Osteocyte (in vitro differentiated cells): Measurements from ENCODE around the gene RAB4B. TPM values are rescaled to one million over a fixed set of nuclear protein-coding genes. Genes with fewer than 3 reads are reported as not detected.

Source experiments
- DNase-seq: peaks from one replicate; pipeline ENCODE4 v3.0.0; 2021; ENCODE audit warnings: mixed read lengths; ENCODE audit not compliant: unreplicated experiment; ENCODE audit errors: extremely low spot score
- H3K27ac Mint-ChIP-seq: one replicate; pipeline ENCODE4 v1.8.0; 2021; ENCODE audit warnings: mild to moderate bottlenecking, mixed read lengths; ENCODE audit not compliant: unreplicated experiment
- H3K27me3 Mint-ChIP-seq: one replicate; pipeline ENCODE4 v1.8.0; 2021; ENCODE audit warnings: mixed read lengths; ENCODE audit not compliant: unreplicated experiment
- H3K36me3 Mint-ChIP-seq: one replicate; pipeline ENCODE4 v1.8.0; 2021; ENCODE audit warnings: mixed read lengths; ENCODE audit not compliant: unreplicated experiment
- H3K4me1 Mint-ChIP-seq: one replicate; pipeline ENCODE4 v1.8.0; 2021; ENCODE audit warnings: mixed read lengths; ENCODE audit not compliant: unreplicated experiment
- H3K4me3 Mint-ChIP-seq: one replicate; pipeline ENCODE4 v1.8.0; 2021; ENCODE audit warnings: mild to moderate bottlenecking, moderate library complexity, mixed read lengths; ENCODE audit not compliant: unreplicated experiment
- H3K9me3 Mint-ChIP-seq: one replicate; pipeline ENCODE4 v1.8.0; 2021; ENCODE audit warnings: mixed read lengths; ENCODE audit not compliant: unreplicated experiment
- CTCF ChIP-seq: fragments of 200-600 bp; sonication (generic); IDR thresholded peaks from 2 replicates; pipeline ENCODE4 v1.5.0; 2021; ENCODE audit warnings: antibody characterized with exemption, mild to moderate bottlenecking, moderate library complexity
- total RNA-seq: library from RNA; stranded (reverse); gene quantifications from 2 replicates; pipeline ENCODE4 v1.2.1, GENCODE V29; 2021

Gene RAB4B
- total RNA-seq, 1 donor from 2014 or later: 19.7 TPM

GRCh38 chr19:40776932-40777644 is 959 bp upstream of the RAB4B start:
- TF ChIP-seq CTCF: no peak
- no peaks in the 10 kb centered on the region for H3K27me3 Mint-ChIP-seq
- DNase-seq: peak; percentile 93
- H3K9me3 Mint-ChIP-seq: no peaks in the 10 kb centered on the region
- peaks cover 24% of the 10 kb centered on the region for H3K4me1 Mint-ChIP-seq
- H3K36me3 Mint-ChIP-seq: peaks cover 2% of the 10 kb centered on the region
- peak overlapping the region; percentile 99 for H3K27ac Mint-ChIP-seq
- H3K4me3 Mint-ChIP-seq: peak overlapping the region; percentile 89

- no peak for TF ChIP-seq CTCF
- H3K36me3 Mint-ChIP-seq: peaks cover 4% of the 10 kb centered on the region
- DNase-seq: no peak
- H3K4me1 Mint-ChIP-seq: peaks cover 24% of the 10 kb centered on the region
- no peaks in the 10 kb centered on the region for H3K27me3 Mint-ChIP-seq
- peak overlapping the region; percentile 89 for H3K4me3 Mint-ChIP-seq
- peak overlapping the region; percentile 99 for H3K27ac Mint-ChIP-seq
- no peaks in the 10 kb centered on the region for H3K9me3 Mint-ChIP-seq
Observed at GRCh38 chr19:40777645-40777936, 456 bp upstream of the RAB4B start.

GRCh38 chr19:40778706-40779284 is 748 bp downstream of the RAB4B start:
- TF ChIP-seq CTCF: no peak
- H3K27me3 Mint-ChIP-seq: no peaks in the 10 kb centered on the region
- DNase-seq: no peak

GRCh38 chr19:40780582-40780981 is 2.5 kb downstream of the RAB4B start:
- no peaks in the 10 kb centered on the region for H3K27me3 Mint-ChIP-seq
- H3K4me3 Mint-ChIP-seq: no peak overlapping the region
- peaks cover 4% of the 10 kb centered on the region for H3K36me3 Mint-ChIP-seq
- no peaks in the 10 kb centered on the region for H3K9me3 Mint-ChIP-seq
- TF ChIP-seq CTCF: no peak
- peaks cover 18% of the 10 kb centered on the region for H3K4me1 Mint-ChIP-seq
- no peak overlapping the region for H3K27ac Mint-ChIP-seq
- DNase-seq: no peak

More at GRCh38 chr19:40778706-40779284, 748 bp downstream of the RAB4B start:
- peak overlapping the region; percentile 99 for H3K27ac Mint-ChIP-seq
- H3K36me3 Mint-ChIP-seq: peaks cover 4% of the 10 kb centered on the region
- peak overlapping the region; percentile 89 for H3K4me3 Mint-ChIP-seq
- peaks cover 24% of the 10 kb centered on the region for H3K4me1 Mint-ChIP-seq
- no peaks in the 10 kb centered on the region for H3K9me3 Mint-ChIP-seq

GRCh38 chr19:40781140-40781539 is 3.1 kb downstream of the RAB4B start:
- peaks cover 18% of the 10 kb centered on the region for H3K4me1 Mint-ChIP-seq
- no peaks in the 10 kb centered on the region for H3K9me3 Mint-ChIP-seq
- no peak overlapping the region for H3K4me3 Mint-ChIP-seq
- TF ChIP-seq CTCF: no peak
- DNase-seq: no peak
- H3K36me3 Mint-ChIP-seq: peaks cover 4% of the 10 kb centered on the region
- no peak overlapping the region for H3K27ac Mint-ChIP-seq
- H3K27me3 Mint-ChIP-seq: no peaks in the 10 kb centered on the region
